ENCODE data around the gene NRROS.
"Not testable (repeated sequence)": the region's sequence is repeated elsewhere in the genome, so short reads cannot be mapped to it uniquely, and the experiment has no call there.

The NRROS gene

DNA sequence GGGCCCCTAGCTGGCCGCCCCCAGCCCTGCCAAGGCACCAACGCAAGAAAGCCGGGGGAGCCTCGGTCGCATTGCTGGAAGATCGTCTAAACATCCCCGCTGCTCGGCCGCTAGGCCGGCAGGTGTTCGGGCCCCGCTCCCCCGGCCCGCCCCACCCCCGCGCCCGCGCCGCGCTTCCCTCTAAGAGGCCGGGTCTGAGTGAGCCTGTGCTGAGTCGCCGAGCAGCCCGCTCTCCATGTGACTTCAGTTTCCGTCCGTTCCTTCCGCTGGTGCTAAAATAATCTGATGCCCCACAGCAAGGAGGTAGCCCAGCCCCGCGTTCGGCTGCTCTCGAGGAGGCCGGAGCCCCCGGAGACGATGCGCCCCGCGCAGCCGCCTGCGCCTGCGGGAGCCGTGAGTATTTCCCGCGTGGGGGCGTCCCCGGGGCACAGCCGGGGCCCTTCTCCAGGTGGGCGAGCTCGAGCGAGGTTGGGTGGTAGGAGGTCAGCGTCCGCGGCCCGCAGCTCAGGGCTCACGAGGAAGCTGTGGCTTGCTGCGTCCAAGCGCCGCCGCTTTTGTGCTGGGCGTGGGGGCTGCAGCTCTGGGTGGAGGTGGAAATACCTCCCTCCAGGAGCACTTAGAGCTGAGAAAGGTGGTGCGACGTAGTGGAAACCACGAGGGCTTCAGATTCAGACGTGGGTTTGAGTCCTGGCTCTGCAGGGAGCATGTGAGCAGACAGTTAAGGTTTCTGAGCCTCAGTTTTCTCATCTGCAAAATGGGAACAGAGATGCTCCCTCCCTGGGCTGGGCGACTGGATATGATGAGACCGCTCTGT is at the start of gene NRROS:
Gene NRROS, plus strand, starts transcription at position 212 of the 814 bp plus-strand sequence. CDS start 14,846 bp downstream, outside the sequence.
- DNase-seq: no peak

DNA sequence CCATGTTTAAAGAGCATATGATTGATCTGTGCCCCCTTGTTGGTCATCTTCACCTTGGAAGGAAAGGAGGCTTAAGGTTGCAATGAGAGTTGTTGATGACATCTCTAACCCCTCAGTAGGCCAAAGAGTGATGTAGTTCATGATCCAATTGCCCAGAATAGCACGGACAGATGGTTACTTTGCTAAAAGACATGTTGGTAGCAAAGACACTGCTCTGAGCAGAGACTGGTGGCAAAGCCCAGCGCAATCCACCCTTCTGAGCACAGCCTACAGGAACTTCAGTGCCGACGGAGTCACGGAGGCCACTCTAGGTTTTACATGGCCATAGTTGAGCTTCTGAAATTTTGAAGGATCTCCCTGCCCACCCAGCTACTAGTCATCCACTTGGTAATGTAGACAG is 49.2 kb upstream of the NRROS start:
- no peak for DNase-seq

DNA sequence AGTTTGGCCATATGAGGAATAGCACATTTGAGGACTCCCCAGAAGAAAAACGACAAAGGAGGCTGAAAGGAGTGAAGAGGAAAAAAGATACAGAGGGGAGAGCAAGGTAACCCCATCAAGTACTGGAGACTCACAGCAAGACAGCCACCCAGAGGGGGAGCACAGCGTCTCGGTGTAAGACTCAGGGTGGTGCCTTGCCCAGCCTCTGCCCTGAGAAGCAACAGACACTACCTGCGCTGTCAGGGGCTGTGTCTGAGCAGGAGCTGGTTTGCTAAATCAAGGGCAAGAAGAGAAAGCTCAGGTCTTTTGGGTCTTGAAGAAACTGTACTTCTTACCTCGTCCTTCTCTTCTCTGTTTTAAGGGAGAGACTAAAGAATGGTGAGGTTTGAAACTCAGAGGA is 43.1 kb upstream of the NRROS start:
- no peak for DNase-seq

DNA sequence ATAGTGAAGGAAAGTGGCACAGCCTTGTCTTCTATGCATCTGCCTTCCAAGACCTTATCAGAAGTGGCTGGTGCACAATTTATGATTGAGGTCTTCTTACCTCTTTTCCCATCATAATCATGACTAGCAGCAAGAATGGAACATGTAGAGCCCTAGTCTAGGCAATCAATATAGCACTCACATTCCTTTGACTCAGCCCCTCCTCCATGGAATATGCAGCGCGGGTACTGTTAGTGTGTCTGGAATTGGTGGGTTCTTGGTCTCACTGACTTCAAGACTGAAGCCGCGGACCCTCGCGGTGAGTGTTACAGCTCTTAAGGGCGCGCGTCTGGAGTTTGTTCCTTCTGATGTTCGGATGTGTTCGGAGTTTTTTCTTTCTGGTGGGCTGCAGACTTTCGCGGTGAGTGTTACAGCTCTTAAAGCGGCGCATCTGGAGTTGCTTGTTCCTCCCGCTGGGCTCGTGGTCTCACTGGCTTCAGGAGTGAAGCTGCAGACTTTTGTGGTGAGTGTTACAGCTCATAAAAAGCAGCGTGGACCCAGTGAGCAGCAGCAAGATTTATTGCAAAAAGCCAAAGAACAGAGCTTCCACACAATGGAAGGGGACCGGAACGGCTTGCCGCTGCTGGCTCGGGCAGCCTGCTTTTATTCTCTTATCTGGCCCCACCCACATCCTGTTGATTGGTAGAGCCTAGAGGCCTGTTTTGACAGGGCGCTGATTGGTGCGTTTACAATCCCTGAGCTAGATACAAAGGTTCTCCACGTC is 41.3 kb upstream of the NRROS start:
- not testable (repeated sequence) for DNase-seq

DNA sequence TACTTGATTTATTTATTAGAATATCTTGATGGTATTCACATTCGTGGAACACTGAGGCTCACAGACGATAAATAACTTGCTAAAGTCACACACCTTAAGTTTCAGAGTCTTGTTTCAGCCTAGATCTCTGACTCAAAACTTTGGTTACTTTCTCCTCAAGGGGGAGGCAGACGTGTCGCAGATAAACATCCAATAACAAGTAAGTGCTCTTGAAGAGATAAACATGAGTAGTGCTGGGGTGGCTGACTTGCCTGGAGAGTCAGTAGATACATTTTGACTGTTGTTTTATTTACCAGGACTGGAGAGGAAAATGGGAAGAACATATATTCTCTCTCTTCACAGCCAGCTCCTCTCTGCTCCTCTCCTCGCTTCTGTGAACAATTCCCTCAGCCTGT is 39.8 kb upstream of the NRROS start:
- no peak for DNase-seq

DNA sequence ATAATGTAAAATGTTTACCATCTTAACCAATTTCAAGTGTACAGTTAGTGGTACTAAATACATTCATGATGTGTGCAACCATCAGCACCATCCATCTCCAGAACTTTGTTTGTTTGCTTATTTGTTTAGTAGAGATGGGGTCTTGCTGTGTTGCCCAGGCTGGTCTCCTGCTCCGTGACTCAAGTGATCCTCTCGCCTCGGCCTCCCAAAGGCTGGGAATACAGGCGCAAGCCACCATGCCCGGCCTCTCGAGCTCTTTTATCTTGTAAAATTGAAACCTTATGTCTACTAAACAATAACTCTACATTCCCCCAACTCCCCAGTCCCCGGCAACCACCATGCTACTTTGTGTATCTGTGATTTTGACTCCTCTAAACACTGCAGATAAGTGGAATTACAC is 39.1 kb upstream of the NRROS start:
- no peak for DNase-seq

DNA sequence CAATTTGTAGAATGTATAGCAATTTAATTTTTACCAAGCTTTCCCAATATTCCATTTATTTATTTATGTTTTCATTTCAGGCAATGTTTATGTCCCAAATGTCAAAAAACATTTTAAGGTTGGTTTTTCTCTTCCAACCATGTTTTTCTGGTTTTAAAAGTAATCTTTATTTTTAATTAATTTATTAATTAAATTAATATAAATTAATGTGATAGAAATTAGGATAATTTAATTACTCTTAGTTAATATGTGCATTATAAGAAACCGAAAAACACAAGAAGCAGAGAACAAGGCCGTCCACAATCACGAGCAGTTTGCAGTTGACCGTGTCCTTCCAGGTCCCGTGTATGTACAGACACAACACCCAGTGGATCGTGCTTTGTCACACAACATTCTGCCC is 36.8 kb upstream of the NRROS start:
- no peak for DNase-seq

DNA sequence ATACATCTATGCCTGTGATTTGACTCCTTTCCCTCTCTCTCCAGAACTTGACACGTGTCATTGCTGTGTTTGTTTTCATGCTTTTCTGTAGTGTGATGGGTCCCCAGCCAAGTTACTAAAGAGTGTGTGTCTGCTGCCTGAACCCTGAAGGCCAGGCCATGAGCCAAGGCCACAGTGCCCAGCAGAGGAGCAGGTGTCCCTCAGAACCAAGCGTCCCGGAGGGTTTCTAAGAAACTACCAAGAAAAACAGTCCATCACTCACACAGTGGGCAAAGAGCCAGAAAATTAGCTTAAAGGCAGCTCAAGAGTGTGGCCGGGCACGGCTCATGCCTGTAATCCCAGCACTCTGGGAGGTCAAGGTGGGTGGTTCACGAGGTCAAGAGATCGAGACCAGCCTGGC is 35.8 kb upstream of the NRROS start:
- peak; percentile 31 for DNase-seq

DNA sequence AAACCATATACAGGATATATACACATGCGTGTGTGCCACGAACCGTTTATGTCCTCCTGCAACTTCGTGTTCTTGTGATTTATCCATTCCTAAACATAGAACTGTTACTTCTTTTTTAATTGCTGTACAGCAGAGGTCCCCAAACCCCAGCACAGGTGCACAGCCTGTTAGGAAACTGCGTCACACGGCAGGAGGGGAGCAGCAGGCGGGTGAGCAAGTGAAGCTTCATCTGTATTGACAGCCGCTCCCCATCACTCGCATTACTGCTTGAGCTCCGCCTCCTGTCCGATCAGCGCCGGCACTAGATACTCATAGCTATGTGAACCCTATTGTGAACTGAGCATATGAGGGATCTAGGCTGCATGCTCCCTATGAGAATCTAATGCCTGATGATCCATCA is 34.9 kb upstream of the NRROS start:
- DNase-seq: no peak

DNA sequence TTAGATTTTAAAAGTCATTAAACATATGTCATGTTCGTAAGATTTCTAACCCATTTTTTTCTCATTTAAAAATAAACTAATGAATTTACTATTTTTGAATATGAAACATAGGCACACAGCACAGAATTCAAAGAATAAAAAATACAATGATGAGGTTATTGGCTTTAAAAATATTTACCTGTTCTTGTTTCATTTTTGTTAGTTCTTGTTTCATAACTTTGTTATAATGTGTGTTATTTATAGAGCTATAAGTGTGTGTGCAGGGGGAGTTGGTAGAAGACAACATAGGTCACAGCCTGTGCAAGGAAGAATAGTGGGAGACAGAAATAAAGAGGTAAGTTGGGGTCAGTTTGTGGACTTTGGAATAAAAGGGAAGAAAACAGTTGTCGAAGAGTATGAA is 30.8 kb upstream of the NRROS start:
- DNase-seq: no peak

DNA sequence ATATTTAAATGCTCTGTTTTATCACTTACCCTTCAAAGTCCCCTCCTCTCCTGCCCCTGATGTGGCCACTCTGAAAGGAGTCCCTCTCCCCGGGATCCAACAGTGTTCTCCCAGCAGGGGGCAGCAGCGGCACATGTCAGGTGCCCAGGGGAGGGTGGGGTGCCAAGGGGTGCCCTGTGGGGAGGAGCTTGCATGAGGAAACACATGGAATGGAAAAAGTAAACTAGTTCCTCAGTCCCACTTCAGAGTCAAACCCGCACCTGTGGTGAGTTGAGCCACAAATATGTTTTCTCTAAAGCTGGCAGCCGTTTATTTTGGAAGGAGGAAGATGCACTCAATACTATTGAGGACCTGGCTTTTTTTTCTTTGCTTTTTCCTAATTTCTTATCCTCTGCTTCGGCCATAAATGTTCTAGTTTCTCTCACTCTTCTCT is 30.1 kb upstream of the NRROS start:
- peak; percentile 53 for DNase-seq

DNA sequence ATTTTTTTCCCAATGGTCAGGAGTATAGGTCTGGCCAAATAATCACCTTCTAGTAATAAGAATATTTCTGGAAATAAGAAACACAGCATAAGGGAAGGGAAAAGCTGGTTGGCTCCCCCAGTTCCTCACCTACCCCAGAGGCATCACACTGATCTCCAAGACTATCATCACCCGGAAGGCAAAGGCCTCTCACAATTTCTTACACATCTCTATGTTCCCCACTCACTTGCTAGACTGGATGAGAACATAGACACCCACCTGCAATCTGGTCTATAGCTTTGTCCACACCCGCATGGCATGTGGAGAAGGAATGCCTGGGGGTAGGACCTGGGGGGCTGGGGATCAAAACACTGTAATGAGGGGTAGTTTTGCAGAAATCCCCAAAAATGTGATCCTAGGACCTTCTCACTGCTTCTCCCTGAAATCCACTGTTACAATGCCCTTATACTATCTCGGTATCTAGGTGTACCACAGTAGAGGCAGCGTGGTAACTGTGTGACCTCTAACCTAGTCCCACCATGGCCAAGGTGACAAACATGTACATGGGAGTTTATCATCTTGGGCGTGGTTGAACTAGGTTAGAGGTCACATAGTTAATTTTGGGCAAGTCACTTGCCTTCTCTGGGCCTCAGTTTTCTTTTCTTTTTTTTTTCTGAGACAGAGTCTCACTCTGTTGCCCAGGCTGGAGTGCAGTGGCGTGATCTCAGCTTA is 29.5 kb upstream of the NRROS start:
- no peak for DNase-seq

DNA sequence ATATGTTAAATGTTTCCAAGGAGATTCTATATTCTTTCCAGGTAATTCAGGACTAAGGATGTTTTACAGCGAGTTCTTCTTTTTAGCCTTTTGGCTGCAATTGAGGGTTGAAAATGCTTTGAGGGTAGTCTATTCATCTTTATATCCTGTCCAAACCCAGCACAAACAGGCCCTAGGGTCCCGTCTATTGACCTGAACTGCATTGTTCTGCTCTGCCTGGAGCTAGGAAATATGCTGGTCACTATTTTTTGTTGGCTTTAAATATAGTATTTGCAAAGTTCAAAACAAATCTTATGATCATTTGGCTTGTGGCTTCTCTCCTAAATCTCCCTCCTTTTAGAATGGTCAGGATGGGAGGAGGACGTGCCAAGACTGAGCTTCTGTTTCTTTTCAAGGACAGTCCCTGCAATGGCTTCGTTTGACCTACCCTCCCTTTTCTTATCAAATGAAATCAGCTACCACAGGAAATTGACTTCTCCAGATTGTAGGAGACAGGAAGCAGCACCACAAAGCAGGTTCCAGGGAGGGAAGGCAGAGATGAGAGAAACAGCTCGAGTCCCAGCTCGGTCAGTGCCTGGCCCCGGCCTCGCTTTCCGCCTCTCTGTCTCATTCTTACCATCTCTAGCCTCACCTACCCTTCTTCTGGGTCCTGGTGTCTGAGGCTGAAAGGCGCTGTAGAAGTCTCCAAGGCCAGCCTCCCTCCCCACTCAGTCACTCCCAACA is 27.6 kb upstream of the NRROS start:
- no peak for DNase-seq

DNA sequence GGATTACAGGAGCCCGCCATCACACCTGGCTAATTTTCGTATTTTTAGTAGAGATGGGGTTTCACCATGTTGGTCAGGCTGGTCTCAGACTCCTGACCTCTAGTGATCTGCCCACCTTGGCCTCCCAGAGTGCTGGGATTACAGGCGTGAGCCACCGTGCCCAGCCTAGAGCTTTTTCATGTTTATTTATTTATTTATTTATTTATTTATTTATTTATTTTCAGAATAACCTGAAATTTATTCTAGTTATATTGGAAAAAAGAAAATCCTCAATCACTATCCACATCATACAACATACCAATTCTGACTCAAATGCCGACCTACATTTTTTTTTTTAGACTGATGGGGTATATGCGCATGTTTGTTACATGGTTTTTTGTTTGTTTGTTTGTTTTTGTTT is 24.3 kb upstream of the NRROS start:
- DNase-seq: not testable (repeated sequence)

DNA sequence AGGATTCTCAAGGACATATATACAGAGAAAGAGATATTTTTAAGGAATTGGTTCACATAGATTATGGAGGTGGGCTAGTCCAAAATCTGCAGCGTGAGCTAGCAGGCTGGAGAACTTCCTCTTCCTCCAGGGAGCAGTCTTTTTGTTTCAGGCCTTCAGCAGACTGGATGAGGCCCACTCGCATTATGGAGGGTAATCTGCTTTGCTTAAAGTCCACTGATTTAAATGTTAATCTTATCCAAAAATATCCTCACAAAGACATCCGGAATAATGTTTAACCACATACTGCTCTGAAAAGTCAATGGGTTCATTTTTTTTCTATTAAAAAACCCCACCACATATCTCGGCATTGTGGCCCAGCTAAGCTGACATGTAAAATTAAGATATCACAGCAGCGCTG is 22.2 kb upstream of the NRROS start:
- no peak for DNase-seq

DNA sequence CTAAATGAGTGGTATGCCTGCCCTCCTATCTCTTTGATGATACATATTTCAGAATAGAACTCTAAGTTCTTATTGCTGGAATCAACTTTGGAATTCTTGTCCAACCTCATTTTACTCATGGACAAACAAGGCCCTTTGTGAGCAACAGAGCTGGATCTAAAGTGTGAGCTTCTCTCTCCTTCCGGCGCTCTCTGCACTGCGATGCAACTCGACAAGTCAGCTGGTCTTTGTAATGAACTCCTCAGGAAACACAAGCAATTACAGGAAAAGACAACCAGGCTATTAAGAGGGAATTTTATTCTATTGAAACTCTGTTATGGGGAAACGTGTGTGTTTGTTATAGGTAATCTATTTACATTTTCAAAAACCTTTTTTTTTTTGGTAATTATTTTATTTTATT is 20.3 kb upstream of the NRROS start:
- DNase-seq: no peak

DNA sequence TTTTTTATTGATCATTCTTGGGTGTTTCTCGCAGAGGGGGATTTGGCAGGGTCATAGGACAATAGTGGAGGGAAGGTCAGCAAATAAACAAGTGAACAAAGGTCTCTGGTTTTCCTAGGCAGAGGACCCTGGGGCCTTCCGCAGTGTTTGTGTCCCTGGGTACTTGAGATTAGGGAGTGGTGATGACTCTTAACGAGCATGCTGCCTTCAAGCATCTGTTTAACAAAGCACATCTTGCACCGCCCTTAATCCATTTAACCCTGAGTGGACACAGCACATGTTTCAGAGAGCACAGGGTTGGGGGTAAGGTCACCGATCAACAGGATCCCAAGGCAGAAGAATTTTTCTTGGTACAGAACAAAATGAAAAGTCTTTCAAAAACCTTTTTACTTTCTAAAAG is 19.9 kb upstream of the NRROS start:
- DNase-seq: not testable (repeated sequence)

DNA sequence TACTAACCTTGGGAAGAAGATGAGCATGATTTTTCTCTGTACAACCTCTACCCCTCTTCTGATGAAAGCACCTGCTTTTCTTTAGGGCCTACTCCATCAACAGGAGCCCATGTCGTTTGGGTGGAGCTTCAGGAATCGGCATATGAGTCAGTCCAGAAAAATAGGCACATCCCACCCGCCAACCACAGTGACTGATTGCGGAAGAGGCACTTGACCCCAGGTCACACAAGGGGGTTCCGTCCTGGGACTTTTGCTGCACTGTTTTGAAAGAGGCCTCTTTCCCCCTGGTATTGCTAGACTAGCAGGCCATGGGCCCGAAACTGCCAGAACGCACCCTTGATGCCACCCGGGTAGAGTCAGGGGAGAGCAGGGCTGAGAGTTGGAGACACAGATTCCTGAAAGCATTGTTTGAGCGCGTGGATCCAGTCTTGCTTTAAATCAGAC is 19.3 kb upstream of the NRROS start:
- DNase-seq: no peak

DNA sequence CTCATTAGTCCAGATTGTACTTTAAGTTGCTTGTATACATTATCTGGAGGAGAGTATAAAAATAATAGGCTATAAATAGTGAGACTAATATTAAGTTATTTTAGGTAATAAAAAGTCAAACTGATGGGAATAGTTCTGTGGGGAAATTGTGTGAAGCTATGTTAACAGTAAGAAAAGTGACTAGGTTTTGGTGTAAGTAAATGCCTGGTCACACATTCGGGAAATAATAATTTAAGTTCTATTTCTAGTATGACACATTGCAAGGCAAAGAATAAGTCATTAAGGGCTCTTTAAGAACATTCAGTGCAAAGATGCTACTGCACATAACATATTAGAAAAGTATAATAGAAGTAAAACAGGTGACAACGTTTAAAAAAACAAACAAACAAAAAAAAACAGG is 18.8 kb upstream of the NRROS start:
- DNase-seq: no peak

DNA sequence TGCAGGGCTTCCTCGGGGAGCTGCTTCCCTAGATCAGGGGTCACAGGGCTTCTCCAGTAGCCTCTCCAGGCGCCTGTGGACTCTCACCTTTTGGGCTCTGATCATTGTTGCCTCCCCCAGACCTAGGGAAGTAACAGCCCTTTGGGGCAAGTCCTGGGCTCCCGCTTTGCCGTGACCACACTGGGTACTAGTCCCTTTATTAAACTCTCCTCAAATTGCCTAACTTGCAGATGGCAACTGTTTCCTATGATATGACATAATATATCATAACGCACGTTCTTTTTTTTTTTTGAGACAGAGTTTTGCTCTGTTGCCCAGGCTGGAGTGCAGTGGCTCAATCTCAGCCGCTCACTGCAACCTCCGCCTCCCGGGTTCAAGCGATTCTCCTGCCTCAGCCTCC is 17.9 kb upstream of the NRROS start:
- no peak for DNase-seq

DNA sequence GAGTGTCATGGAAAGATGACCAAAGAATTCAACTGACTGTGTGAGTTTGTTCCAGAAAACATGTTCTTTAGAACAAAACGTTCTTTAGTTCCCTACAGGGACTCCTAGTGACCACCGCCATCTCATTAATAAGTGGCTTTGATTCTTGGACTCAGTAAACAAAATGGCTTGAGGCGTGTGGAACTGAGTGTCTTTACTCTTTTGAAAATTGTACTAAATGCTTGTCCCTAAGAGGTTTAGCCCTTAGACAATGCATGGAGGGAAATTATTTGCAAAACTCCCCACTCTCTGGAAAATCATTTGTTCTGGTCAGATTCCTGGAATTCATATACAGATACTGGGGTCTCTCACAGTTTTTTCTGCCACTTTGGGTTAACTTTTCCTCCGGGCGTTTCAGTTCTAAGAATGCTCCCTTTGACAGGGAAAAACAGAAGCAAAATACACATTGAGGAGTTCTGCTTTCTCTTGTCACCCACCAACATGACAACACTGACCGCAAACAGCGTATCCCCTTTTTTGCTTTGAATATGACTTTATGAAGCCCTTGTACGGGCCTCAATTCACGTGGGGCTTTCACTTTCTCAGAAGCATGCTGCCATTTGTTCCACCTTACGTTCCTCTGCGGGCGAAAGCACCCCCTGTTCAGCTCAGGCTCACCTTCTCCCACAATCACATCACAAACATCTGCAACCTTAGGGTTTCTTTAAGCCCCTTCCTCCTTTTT is 15.3 kb upstream of the NRROS start:
- DNase-seq: no peak

DNA sequence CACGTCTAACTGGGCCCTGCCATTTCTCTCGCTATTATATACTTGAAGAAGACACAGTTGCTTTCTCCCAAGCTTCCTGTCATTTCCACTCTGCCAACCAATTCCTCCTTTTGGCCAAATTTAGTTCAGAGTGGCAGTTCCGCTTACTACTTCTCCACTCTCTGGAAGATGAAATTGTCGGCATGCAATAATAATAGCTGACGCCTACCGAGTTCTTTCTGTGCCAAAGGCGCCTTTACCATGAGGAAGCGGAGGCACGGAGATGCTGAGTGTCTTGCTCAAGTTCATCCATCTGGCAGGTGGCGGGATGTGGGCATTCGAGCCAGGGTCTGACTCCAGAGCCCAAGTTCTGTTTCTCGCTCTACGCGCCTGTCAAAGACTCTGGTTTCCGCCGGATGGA is 14.6 kb upstream of the NRROS start:
- DNase-seq: no peak
